WTC11 (cell line): Measurements from ENCODE around the gene SLC7A6OS. TPM values are rescaled to one million over a fixed set of nuclear protein-coding genes. Genes with fewer than 3 reads are reported as not detected.
A peak's percentile ranks its signal among the peaks of the same experiment; 100 is the strongest.

ENCODE experiments used
- ATAC-seq: fragments of 200-7000 bp; cut with Tn5 transposase; 2 replicates; pipeline ENCODE4 v1.10.0; 2021; ENCODE audit warnings: mild to moderate bottlenecking, moderate library complexity
- CTCF ChIA-PET: fragments of 300-600 bp; sonication (Branson Sonifier 250); formaldehyde crosslinking; loops from one replicate; lab custom pipeline; 2021; ENCODE audit warnings: antibody characterized with exemption; lab: Charles Lee
- POLR2A ChIA-PET: fragments of 350-600 bp; sonication (Branson Sonifier 250); formaldehyde crosslinking; loops from one replicate; lab custom pipeline; 2021; ENCODE audit warnings: antibody characterized with exemption; lab: Charles Lee
- DNase-seq: peaks from one replicate; pipeline ENCODE4 v3.0.0; 2021; ENCODE audit warnings: low spot score
- H3K27ac Mint-ChIP-seq: 2 replicates; pipeline ENCODE4 v1.8.0; 2021; ENCODE audit warnings: mixed read lengths
- H3K27me3 Mint-ChIP-seq: 2 replicates; pipeline ENCODE4 v1.8.0; 2021; ENCODE audit warnings: low read depth, mild to moderate bottlenecking, moderate library complexity, mixed read lengths
- H3K36me3 Mint-ChIP-seq: 2 replicates; pipeline ENCODE4 v1.8.0; 2021; ENCODE audit warnings: mixed read lengths
- H3K4me1 Mint-ChIP-seq: 2 replicates; pipeline ENCODE4 v1.8.0; 2022; ENCODE audit warnings: mixed read lengths
- H3K4me3 Mint-ChIP-seq: 2 replicates; pipeline ENCODE4 v1.8.0; 2021; ENCODE audit warnings: mild to moderate bottlenecking, moderate library complexity, mixed read lengths
- H3K9me3 Mint-ChIP-seq: 2 replicates; pipeline ENCODE4 v1.8.0; 2021; ENCODE audit warnings: mixed read lengths
- ATF6 ChIP-seq: sonication (generic); formaldehyde crosslinking; IDR thresholded peaks from 2 replicates; pipeline ENCODE4 v1.8.1; 2023; ENCODE audit warnings: mild to moderate bottlenecking, missing genetic modification reagents
- CDX4 ChIP-seq: fragments of 250-450 bp; sonication (Bioruptor Pico); IDR thresholded peaks from 2 replicates; pipeline ENCODE4 v1.9.0; 2021; ENCODE audit warnings: moderate library complexity, mild to moderate bottlenecking, inconsistent platforms, borderline replicate concordance
- ETV6 ChIP-seq: sonication (generic); formaldehyde crosslinking; IDR thresholded peaks from 2 replicates; pipeline ENCODE4 v1.8.1; 2022; ENCODE audit warnings: mild to moderate bottlenecking, missing genetic modification reagents
- GTF2I ChIP-seq: fragments of 250-450 bp; sonication (Bioruptor Pico); conservative IDR thresholded peaks from 2 replicates; pipeline ENCODE4 v1.4.0; 2021; ENCODE audit warnings: mild to moderate bottlenecking
- IRF2 ChIP-seq: sonication (generic); formaldehyde crosslinking; IDR thresholded peaks from 2 replicates; pipeline ENCODE4 v1.8.0; 2022; ENCODE audit warnings: low read depth, missing genetic modification reagents, borderline replicate concordance
- NFATC4 ChIP-seq: fragments of 250-450 bp; sonication (Bioruptor Pico); IDR thresholded peaks from 2 replicates; pipeline ENCODE4 v1.9.0; 2021; ENCODE audit warnings: mild to moderate bottlenecking
- NR1H2 ChIP-seq: sonication (generic); formaldehyde crosslinking; IDR thresholded peaks from 2 replicates; pipeline ENCODE4 v1.9.0; 2021; ENCODE audit warnings: mild to moderate bottlenecking, moderate library complexity, missing genetic modification reagents
- NR3C1 ChIP-seq: sonication (generic); formaldehyde crosslinking; conservative IDR thresholded peaks from 2 replicates; pipeline ENCODE4 v1.8.1; 2023; ENCODE audit warnings: low read depth, mild to moderate bottlenecking, missing genetic modification reagents
- RELA ChIP-seq: sonication (generic); formaldehyde crosslinking; IDR thresholded peaks from 2 replicates; pipeline ENCODE4 v1.8.1; 2022; ENCODE audit warnings: missing genetic modification reagents, mild to moderate bottlenecking, borderline replicate concordance
- SMAD4 ChIP-seq: sonication (generic); formaldehyde crosslinking; IDR thresholded peaks from 2 replicates; pipeline ENCODE4 v1.8.0; 2022; ENCODE audit warnings: mild to moderate bottlenecking, missing genetic modification reagents
- SP1 ChIP-seq: sonication (generic); formaldehyde crosslinking; conservative IDR thresholded peaks from 2 replicates; pipeline ENCODE4 v1.8.1; 2022; ENCODE audit warnings: missing genetic modification reagents
- ZBTB43 ChIP-seq: sonication (generic); formaldehyde crosslinking; IDR thresholded peaks from 2 replicates; pipeline ENCODE4 v1.8.1; 2023; ENCODE audit warnings: mild to moderate bottlenecking, missing genetic modification reagents
- ZNF317 ChIP-seq: sonication (generic); formaldehyde crosslinking; IDR thresholded peaks from 2 replicates; pipeline ENCODE4 v1.8.1; 2023; ENCODE audit warnings: low read depth, mild to moderate bottlenecking, moderate library complexity, missing genetic modification reagents, borderline replicate concordance
- total RNA-seq: library from RNA; stranded (reverse); gene quantifications from 3 replicates; pipeline ENCODE4 v1.2.3, GENCODE V29; 2021
- TF ChIP-seq, protein P1 (sequence below): fragments of 250-450 bp; sonication (Bioruptor Pico); IDR thresholded peaks from 2 replicates; pipeline ENCODE4 v2.1.2; 2022; ENCODE audit warnings: mild to moderate bottlenecking, moderate library complexity
- TF ChIP-seq, protein P2 (sequence below): fragments of 250-450 bp; sonication (Bioruptor Pico); conservative IDR thresholded peaks from 2 replicates; pipeline ENCODE4 v1.9.0; 2021; ENCODE audit warnings: mild to moderate bottlenecking
- TF ChIP-seq, protein P3 (sequence below): fragments of 250-450 bp; sonication (Bioruptor Pico); IDR thresholded peaks from 2 replicates; pipeline ENCODE4 v1.9.0; 2021; ENCODE audit warnings: mild to moderate bottlenecking
- TF ChIP-seq, protein P4 (sequence below): sonication (generic); formaldehyde crosslinking; IDR thresholded peaks from 2 replicates; pipeline ENCODE4 v1.8.1; 2022; ENCODE audit warnings: missing genetic modification reagents, borderline replicate concordance
- TF ChIP-seq, protein P5 (sequence below): sonication (generic); formaldehyde crosslinking; conservative IDR thresholded peaks from 2 replicates; pipeline ENCODE4 v1.8.1; 2022; ENCODE audit warnings: mild to moderate bottlenecking, missing genetic modification reagents
- TF ChIP-seq, protein P6 (sequence below): sonication (generic); formaldehyde crosslinking; IDR thresholded peaks from 2 replicates; pipeline ENCODE4 v1.8.0; 2023; ENCODE audit warnings: missing genetic modification reagents, mild to moderate bottlenecking, borderline replicate concordance

The SLC7A6OS gene
- total RNA-seq, 1 experiment from 2014 or later = 22.6 TPM

DNA sequence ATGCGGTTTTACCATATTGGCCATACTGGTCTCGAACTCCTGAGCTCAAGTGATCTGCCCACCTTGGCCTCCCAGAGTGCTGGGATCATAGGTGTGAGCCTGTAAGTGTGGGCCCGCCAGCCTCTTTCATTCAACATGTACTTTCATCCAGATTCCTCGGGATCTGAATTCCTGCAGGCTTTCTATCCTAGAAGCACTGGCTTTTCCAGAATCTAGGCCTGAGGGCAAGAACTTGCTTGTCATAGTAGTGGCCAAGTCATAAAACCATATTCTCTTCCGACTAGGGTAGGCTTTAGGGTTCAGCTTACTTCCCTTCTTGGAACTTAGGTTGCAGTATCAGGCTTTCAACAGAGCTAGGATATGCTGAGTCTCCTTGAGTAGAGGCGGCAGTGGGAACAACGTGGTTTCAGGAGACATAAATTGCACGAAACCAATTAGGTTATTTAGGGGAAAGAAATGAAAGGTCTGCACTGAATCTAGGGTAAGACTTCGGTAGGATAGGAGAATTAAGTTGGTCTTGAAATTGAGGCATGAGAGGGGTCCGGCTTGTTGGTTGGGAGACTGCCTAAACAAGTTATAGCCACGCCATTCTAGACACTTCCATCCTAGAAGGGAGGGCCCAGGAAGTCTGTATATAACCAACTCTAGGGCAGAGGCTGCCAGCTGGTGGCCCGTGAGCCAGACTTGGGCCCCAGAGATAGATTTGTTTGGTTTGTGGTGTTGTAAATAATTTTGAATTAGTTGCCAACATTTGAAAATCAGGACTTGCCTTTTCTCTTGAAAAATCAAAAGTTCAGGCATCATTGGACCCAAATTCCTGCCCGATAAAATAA is 30.8 kb downstream of the SLC7A6OS start:
- no peaks in the 10 kb centered on the region for H3K9me3 Mint-ChIP-seq
- CTCF ChIA-PET = interaction anchor here (1.2 to 2.8 kb wide), 3 partner anchors 11 to 18 kb away, joined by 3 to 11 read pairs (median 7); partner anchors contain the start of gene SLC7A6
- no peak for DNase-seq
- TF ChIP-seq GTF2I = no peak
- TF ChIP-seq, protein P1, sequence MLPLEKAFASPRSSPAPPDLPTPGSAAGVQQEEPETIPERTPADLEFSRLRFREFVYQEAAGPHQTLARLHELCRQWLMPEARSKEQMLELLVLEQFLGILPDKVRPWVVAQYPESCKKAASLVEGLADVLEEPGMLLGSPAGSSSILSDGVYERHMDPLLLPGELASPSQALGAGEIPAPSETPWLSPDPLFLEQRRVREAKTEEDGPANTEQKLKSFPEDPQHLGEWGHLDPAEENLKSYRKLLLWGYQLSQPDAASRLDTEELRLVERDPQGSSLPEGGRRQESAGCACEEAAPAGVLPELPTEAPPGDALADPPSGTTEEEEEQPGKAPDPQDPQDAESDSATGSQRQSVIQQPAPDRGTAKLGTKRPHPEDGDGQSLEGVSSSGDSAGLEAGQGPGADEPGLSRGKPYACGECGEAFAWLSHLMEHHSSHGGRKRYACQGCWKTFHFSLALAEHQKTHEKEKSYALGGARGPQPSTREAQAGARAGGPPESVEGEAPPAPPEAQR = no peak
- TF ChIP-seq, protein P2, sequence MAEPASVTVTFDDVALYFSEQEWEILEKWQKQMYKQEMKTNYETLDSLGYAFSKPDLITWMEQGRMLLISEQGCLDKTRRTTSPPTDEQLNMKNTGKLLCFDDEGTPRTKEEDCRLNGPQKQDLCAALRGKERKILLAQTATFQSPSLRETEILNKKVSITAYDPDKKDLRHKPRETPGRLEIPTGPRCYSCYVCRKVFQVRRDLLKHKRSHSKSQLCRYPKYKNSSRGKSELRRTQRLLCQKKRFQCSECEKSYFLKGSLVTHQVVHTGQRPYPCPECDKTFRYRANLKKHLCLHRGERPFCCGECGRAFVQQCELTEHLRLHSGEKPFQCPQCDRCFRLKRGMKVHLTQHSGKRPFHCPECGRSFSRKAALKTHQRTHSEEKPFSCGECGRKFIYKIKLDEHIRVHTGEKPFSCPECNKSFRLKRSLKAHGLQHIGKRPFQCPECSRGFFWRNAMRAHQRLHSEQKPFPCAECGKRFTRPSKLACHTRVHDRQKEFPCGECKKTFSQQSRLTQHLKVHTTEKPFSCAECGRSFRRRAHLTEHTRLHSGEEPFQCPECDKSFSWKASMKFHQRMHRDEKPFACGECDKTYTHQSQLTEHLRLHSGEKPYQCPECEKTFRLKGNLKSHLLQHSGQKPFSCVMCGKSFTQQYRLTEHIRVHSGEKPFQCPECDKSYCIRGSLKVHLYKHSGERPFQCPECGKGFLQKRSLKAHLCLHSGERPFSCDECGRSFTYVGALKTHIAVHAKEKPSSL (CRISPR knock-in tag) = no peak
- TF ChIP-seq NFATC4 (CRISPR knock-in tag) = no peak
- no peak for TF ChIP-seq NR3C1 (CRISPR knock-in tag)
- no peak for TF ChIP-seq SP1 (CRISPR knock-in tag)
- no peak for TF ChIP-seq CDX4
- TF ChIP-seq IRF2 = no peak
- TF ChIP-seq ETV6 (CRISPR knock-in tag) = no peak
- no peak for TF ChIP-seq ZNF317 (CRISPR knock-in tag)
- TF ChIP-seq, protein P3, sequence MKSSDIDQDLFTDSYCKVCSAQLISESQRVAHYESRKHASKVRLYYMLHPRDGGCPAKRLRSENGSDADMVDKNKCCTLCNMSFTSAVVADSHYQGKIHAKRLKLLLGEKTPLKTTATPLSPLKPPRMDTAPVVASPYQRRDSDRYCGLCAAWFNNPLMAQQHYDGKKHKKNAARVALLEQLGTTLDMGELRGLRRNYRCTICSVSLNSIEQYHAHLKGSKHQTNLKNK (CRISPR knock-in tag) = no peak
- TF ChIP-seq RELA (CRISPR knock-in tag) = no peak
- TF ChIP-seq, protein P4, sequence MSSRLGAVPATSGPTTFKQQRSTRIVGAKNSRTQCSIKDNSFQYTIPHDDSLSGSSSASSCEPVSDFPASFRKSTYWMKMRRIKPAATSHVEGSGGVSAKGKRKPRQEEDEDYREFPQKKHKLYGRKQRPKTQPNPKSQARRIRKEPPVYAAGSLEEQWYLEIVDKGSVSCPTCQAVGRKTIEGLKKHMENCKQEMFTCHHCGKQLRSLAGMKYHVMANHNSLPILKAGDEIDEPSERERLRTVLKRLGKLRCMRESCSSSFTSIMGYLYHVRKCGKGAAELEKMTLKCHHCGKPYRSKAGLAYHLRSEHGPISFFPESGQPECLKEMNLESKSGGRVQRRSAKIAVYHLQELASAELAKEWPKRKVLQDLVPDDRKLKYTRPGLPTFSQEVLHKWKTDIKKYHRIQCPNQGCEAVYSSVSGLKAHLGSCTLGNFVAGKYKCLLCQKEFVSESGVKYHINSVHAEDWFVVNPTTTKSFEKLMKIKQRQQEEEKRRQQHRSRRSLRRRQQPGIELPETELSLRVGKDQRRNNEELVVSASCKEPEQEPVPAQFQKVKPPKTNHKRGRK = no peak
- TF ChIP-seq, all 79 proteins: peak for 0
- Mint-ChIP-seq H3K27me3 (no peaks in the 10 kb centered on the region), H3K4me1 (peaks cover 3% of the 10 kb centered on the region; the same call in 1 of the 2 replicates), H3K27ac (no peak overlapping the region), H3K4me3 (no peak overlapping the region), H3K36me3 (peaks cover 13% of the 10 kb centered on the region)
- no peak for ATAC-seq
- POLR2A ChIA-PET = interaction anchor here (0.6 kb wide), 1 partner anchor 30 kb away, joined by 10 read pairs; no protein-coding TSS in a partner anchor

DNA sequence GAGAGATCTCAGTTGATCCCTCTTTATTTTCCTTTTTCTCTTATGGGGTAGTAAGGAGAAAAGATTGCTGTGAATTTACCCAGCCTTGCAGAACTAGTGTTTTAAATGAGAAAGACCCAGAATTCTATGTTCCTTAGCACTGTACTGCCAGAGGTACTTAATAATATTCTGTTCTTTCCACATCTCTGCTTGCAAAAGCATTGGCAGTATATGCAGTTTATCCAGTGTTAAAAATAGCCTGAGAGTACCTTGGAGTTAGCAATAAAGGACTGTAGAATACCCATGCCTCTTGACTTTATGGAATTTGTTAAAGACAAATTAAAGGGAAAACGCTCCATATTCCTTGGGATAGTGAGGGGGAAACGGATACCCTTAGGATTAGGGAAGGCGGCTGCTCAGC is 34.5 kb downstream of the SLC7A6OS start:
- H3K4me1 Mint-ChIP-seq = peaks cover 3% of the 10 kb centered on the region; the same call in 1 of the 2 replicates
- no peaks in the 10 kb centered on the region for H3K27me3 Mint-ChIP-seq
- peak overlapping the region; percentile 91 for H3K27ac Mint-ChIP-seq
- ChIA-PET CTCF (interaction anchor here (1.8 to 2.4 kb wide), 2 partner anchors 12 to 14 kb away, joined by 7 to 8 read pairs; partner anchors contain the start of gene SLC7A6), POLR2A (no interaction called here)
- H3K4me3 Mint-ChIP-seq = no peak overlapping the region
- H3K36me3 Mint-ChIP-seq = peaks cover 22% of the 10 kb centered on the region
- ATAC-seq (no peak), DNase-seq (no peak)
- no peaks in the 10 kb centered on the region for H3K9me3 Mint-ChIP-seq
- TF ChIP-seq, protein P5, sequence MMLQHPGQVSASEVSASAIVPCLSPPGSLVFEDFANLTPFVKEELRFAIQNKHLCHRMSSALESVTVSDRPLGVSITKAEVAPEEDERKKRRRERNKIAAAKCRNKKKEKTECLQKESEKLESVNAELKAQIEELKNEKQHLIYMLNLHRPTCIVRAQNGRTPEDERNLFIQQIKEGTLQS = no peak
- TF ChIP-seq SMAD4 (CRISPR knock-in tag) (no peak), NR1H2 (CRISPR knock-in tag) (no peak), ATF6 (CRISPR knock-in tag) (no peak), ZBTB43 (CRISPR knock-in tag) (no peak), ETV6 (CRISPR knock-in tag) (no peak)
- TF ChIP-seq, protein P6, sequence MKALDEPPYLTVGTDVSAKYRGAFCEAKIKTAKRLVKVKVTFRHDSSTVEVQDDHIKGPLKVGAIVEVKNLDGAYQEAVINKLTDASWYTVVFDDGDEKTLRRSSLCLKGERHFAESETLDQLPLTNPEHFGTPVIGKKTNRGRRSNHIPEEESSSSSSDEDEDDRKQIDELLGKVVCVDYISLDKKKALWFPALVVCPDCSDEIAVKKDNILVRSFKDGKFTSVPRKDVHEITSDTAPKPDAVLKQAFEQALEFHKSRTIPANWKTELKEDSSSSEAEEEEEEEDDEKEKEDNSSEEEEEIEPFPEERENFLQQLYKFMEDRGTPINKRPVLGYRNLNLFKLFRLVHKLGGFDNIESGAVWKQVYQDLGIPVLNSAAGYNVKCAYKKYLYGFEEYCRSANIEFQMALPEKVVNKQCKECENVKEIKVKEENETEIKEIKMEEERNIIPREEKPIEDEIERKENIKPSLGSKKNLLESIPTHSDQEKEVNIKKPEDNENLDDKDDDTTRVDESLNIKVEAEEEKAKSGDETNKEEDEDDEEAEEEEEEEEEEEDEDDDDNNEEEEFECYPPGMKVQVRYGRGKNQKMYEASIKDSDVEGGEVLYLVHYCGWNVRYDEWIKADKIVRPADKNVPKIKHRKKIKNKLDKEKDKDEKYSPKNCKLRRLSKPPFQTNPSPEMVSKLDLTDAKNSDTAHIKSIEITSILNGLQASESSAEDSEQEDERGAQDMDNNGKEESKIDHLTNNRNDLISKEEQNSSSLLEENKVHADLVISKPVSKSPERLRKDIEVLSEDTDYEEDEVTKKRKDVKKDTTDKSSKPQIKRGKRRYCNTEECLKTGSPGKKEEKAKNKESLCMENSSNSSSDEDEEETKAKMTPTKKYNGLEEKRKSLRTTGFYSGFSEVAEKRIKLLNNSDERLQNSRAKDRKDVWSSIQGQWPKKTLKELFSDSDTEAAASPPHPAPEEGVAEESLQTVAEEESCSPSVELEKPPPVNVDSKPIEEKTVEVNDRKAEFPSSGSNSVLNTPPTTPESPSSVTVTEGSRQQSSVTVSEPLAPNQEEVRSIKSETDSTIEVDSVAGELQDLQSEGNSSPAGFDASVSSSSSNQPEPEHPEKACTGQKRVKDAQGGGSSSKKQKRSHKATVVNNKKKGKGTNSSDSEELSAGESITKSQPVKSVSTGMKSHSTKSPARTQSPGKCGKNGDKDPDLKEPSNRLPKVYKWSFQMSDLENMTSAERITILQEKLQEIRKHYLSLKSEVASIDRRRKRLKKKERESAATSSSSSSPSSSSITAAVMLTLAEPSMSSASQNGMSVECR (CRISPR knock-in tag) = no peak
